GM12872 (cell line): Measurements from ENCODE around the gene GMEB1.

Source experiments
- CTCF ChIP-seq: IDR thresholded peaks from 3 replicates; pipeline ENCODE4 v1.5.1; 2011; ENCODE audit warnings: low read depth, mild to moderate bottlenecking, low read length, moderate library complexity; ENCODE audit not compliant: insufficient read depth

The GMEB1 gene

GRCh38 chr1:28740118-28740517 lies 71.5 kb downstream of the GMEB1 start:
- TF ChIP-seq CTCF = no peak

DNA sequence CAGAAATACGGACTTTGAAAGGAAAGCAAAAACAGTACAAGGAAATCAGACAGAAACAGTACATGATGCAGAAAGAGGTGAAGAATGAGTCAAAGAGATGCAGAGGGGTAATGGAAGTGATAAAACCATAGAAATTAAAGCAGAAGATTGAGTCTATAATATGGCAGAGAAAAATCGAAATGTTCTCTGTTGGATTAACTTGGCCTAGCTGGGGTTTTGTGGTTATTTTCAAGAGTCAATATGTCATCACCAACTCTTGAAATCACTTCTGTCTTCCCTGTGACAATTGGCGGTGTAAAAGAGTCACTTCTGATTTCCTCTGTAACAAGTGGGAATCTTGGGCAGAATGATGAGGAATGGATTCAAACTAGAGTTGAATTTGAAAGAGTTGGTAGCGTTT lies 75.6 kb downstream of the GMEB1 start:
- TF ChIP-seq CTCF = no peak

DNA sequence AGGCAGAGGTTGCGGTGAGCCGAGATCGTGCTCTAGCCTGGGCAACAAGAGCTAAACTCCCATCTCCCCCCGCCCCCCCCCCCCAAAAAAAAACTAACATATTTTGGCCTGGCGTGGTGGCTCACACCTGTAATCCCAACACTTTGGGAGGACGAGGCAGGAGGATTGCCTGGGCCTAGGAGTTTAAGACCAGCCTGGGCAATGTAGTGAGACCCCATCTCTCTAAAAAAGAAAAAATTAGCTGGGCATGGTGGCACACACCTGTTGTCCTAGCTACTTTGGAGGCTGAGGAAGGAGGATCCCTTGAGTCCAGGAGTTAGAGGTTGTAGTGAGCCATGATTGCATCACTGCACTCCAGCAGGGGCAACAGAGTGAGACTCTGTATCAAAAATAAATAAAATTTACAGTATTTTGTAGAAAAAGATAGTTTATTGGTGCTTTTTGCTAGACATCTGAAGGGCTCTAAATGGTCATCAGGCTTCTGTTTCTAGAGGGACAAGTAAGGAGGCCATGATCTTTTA lies 77.1 kb downstream of the GMEB1 start:
- TF ChIP-seq CTCF = no peak

DNA sequence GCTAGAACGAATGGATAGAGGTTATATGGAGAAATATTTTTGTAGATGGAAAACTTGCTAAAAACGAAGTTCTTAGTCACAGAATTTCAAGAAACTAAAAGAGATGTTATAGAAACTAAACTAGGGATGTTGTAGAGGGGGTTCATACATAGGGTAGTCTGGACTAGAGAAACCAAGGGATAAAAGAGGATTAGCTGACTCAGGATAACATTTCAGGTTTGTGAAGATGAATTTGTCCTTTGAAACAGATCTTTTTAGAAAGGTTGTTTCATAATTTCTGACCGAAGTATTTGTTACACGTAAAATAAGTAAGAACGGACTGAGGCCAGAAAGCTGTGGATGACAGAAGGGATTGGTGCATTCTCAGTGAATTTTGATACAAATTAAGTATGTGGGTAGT lies 81.7 kb downstream of the GMEB1 start:
- no peak for TF ChIP-seq CTCF

GRCh38 chr1:28751315-28752060 lies 82.9 kb downstream of the GMEB1 start:
- TF ChIP-seq CTCF = no peak

DNA sequence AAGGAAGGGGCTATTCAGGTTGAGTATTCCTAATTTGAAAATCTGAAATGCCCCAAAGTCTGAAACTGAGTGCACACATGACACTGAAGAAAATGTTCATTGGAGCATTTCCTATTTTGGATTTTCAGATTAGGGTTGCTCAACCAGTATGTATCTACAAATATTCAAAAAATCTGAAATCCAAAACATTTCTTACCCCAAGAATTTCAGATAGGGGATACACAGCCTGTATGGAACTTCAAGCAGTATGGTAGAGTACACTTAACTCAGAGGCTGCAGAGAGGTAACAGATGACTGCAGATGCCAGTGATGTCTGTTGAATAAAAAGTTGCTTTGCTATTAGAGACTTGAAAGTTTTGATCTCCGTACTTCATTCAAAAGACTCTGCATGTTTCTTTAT lies 87.1 kb downstream of the GMEB1 start:
- TF ChIP-seq CTCF = no peak

DNA sequence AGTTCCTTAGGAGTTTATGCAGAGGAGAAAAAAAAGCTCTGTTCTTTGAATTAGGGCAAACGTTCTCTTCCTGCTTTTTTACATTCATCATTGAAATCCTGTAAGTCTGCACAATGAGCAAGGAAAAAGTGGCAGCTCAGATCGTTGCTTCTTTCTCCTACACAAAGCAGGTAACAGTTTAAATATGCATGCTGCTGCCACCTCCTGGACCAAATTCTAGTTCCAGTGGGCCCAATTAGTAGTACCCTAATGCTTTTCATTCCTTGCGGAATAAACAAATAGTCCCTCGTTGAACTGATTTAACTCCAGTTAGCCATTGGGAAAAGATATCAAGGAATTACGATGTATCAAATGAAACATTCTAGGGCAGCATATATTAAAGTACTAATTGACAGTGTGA lies 88.3 kb downstream of the GMEB1 start:
- TF ChIP-seq CTCF = no peak
